ENCODE data around the gene CRPPA. TPM values are rescaled to one million over a fixed set of nuclear protein-coding genes. Genes with fewer than 3 reads are reported as not detected.

The CRPPA gene
- total RNA-seq, 1 experiment from 2014 or later: 2.4 TPM

DNA sequence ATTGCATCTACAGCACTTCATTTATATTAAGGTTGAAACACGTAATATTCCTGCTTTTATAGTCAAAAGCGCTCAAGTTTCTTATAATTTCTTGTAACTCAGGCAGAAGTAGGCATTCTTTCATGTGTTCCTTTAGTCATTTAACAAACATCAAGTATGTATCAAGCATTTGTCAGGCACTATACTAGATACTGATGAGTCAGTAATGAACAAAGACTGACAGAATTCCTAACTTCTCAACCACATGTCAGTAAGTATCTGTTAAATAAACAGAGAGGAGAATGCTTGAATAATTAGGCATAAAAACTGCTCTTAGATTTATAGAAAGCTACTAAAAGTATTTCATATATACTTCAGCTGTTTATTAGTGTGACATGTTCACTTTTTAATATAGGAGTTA lies 9.9 kb downstream of the CRPPA start:
- TF ChIP-seq TCF7L2 (IDR thresholded peaks at IDR 0.05; ENCODE audit: low read depth, low read length): no peak
- no peak for TF ChIP-seq POLR2AphosphoS5 (IDR thresholded peaks at IDR 0.05; ENCODE audit: low read depth, low read length)
- TF ChIP-seq, protein P1, sequence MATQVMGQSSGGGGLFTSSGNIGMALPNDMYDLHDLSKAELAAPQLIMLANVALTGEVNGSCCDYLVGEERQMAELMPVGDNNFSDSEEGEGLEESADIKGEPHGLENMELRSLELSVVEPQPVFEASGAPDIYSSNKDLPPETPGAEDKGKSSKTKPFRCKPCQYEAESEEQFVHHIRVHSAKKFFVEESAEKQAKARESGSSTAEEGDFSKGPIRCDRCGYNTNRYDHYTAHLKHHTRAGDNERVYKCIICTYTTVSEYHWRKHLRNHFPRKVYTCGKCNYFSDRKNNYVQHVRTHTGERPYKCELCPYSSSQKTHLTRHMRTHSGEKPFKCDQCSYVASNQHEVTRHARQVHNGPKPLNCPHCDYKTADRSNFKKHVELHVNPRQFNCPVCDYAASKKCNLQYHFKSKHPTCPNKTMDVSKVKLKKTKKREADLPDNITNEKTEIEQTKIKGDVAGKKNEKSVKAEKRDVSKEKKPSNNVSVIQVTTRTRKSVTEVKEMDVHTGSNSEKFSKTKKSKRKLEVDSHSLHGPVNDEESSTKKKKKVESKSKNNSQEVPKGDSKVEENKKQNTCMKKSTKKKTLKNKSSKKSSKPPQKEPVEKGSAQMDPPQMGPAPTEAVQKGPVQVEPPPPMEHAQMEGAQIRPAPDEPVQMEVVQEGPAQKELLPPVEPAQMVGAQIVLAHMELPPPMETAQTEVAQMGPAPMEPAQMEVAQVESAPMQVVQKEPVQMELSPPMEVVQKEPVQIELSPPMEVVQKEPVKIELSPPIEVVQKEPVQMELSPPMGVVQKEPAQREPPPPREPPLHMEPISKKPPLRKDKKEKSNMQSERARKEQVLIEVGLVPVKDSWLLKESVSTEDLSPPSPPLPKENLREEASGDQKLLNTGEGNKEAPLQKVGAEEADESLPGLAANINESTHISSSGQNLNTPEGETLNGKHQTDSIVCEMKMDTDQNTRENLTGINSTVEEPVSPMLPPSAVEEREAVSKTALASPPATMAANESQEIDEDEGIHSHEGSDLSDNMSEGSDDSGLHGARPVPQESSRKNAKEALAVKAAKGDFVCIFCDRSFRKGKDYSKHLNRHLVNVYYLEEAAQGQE (IDR thresholded peaks at IDR 0.05; ENCODE audit: insufficient read depth in 1 of 2, low read depth in 2 of 2, low read length in 1 of 2): no peak
- TF ChIP-seq, protein P2, sequence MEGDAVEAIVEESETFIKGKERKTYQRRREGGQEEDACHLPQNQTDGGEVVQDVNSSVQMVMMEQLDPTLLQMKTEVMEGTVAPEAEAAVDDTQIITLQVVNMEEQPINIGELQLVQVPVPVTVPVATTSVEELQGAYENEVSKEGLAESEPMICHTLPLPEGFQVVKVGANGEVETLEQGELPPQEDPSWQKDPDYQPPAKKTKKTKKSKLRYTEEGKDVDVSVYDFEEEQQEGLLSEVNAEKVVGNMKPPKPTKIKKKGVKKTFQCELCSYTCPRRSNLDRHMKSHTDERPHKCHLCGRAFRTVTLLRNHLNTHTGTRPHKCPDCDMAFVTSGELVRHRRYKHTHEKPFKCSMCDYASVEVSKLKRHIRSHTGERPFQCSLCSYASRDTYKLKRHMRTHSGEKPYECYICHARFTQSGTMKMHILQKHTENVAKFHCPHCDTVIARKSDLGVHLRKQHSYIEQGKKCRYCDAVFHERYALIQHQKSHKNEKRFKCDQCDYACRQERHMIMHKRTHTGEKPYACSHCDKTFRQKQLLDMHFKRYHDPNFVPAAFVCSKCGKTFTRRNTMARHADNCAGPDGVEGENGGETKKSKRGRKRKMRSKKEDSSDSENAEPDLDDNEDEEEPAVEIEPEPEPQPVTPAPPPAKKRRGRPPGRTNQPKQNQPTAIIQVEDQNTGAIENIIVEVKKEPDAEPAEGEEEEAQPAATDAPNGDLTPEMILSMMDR (IDR thresholded peaks at IDR 0.05): no peak
- TF ChIP-seq SIN3A (IDR thresholded peaks at IDR 0.05; ENCODE audit: borderline replicate concordance, insufficient read depth, low read depth, low read length): no peak
- no TSS peak for BruUV-seq (replicated peaks)
- Histone ChIP-seq H3K27me3 (ENCODE audit: control insufficient read depth, insufficient read depth, low read length) (no peaks in the 10 kb centered on the region), H3K27ac (ENCODE audit: low read length) (no peak overlapping the region), H3K36me3 (ENCODE audit: control insufficient read depth, insufficient read depth, low read length) (no peaks in the 10 kb centered on the region), H3K9me3 (ENCODE audit: control insufficient read depth, insufficient read depth, low read depth, low read length) (no peaks in the 10 kb centered on the region), H3K4me1 (ENCODE audit: control insufficient read depth, insufficient read depth, low read length) (no peaks in the 10 kb centered on the region), H3K4me3 (ENCODE audit: low read depth in 2 of 2, low read length in 2 of 2) (no peak overlapping the region)
- intact Hi-C loops (cut with micrococcal nuclease; ENCODE audit: unreplicated experiment): no loop called here
- no peak for DNase-seq (ENCODE audit: low read depth, low spot score)
- CTCF ChIA-PET: no interaction called here
- POLR2A ChIA-PET: no interaction called here
- ATAC-seq: no peak
- in situ Hi-C loops (cut with HindIII; ENCODE audit: low pct_unique_long_range_greater_than_20kb, low sequenced_read_pairs): no loop called here

DNA sequence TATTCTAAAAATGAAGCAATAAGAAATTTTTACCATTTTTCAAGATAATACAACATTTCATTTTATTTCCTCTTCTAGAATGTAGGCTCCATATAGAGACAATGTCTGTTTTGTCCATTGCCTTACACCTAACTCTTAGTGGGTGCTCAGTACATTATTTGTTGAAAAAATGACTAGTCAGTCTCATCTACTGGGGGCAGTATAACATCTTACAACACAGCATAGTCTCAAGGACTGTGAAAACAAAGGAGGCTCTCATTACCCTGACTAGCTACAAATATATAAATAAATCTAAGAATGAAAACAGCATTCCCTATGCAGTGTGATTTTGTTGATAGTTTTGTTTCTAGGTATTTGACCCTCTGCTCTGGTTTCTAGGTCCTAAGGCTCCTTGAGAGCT lies 11.6 kb downstream of the CRPPA start:
- no peak overlapping the region for H3K27ac ChIP-seq (ENCODE audit: low read length)
- ChIA-PET CTCF (no interaction called here), POLR2A (no interaction called here)
- H3K4me3 ChIP-seq (ENCODE audit: low read depth in 2 of 2, low read length in 2 of 2): no peak overlapping the region
- no peaks in the 10 kb centered on the region for H3K9me3 ChIP-seq (ENCODE audit: control insufficient read depth, insufficient read depth, low read depth, low read length)
- BruUV-seq (replicated peaks): no TSS peak
- ATAC-seq: peak; percentile 60; the same call in 1 of the 2 replicates
- H3K27me3 ChIP-seq (ENCODE audit: control insufficient read depth, insufficient read depth, low read length): no peaks in the 10 kb centered on the region
- no peaks in the 10 kb centered on the region for H3K36me3 ChIP-seq (ENCODE audit: control insufficient read depth, insufficient read depth, low read length)
- DNase-seq (ENCODE audit: low read depth, low spot score): no peak
- H3K4me1 ChIP-seq (ENCODE audit: control insufficient read depth, insufficient read depth, low read length): no peaks in the 10 kb centered on the region
- intact Hi-C loops (cut with micrococcal nuclease; ENCODE audit: unreplicated experiment): no loop called here
- TF ChIP-seq, protein P2 (IDR thresholded peaks at IDR 0.05): peak; percentile 19; the same call in 1 of the 2 replicates
- no peak for TF ChIP-seq POLR2AphosphoS5 (IDR thresholded peaks at IDR 0.05; ENCODE audit: low read depth, low read length)
- in situ Hi-C loops (cut with HindIII; ENCODE audit: low pct_unique_long_range_greater_than_20kb, low sequenced_read_pairs): no loop called here
